Activated CD4-positive, CD25-positive, alpha-beta regulatory T cell treated with anti-CD3 and anti-CD28 coated beads, Interleukin-2, amount 50 U/mL, for 16 hours (primary cell): ENCODE results near the gene KRTAP2-2.
"Not testable (repeated sequence)": the region's sequence is repeated elsewhere in the genome, so short reads cannot be mapped to it uniquely, and the experiment has no call there.

Experiments used
- DNase-seq: peaks from one replicate; pipeline ENCODE4 v3.0.0-alpha.2; 2020; ENCODE audit warnings: low read depth, low spot score

KRTAP2-2 gene

GRCh38 chr17:41065016-41065689 lies 10.1 kb upstream of the KRTAP2-2 start:
- DNase-seq, result not testable (repeated sequence)

DNA sequence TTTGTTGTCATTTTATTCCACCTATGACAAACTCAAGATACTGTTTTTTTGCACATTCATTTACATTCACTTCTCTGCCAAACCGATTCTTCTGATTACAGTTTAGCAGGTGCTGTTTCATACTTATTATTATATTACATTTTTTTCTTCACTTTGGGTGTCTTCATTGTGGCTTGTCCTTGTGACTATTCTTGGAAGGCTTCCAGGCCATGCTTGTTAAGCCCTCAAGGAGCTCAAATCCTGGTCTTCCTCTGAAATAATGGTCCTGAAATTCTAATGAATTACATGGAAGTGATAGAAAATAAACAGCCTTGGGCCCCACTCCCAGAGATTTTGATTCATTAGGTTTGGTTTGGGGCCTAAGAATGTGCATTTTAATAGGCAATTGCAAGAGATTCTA lies 9.3 kb upstream of the KRTAP2-2 start:
- no peak for DNase-seq

GRCh38 chr17:41063449-41063848 lies 8.4 kb upstream of the KRTAP2-2 start:
- DNase-seq, result no peak

GRCh38 chr17:41061964-41062363 lies 6.9 kb upstream of the KRTAP2-2 start:
- no peak for DNase-seq

DNA sequence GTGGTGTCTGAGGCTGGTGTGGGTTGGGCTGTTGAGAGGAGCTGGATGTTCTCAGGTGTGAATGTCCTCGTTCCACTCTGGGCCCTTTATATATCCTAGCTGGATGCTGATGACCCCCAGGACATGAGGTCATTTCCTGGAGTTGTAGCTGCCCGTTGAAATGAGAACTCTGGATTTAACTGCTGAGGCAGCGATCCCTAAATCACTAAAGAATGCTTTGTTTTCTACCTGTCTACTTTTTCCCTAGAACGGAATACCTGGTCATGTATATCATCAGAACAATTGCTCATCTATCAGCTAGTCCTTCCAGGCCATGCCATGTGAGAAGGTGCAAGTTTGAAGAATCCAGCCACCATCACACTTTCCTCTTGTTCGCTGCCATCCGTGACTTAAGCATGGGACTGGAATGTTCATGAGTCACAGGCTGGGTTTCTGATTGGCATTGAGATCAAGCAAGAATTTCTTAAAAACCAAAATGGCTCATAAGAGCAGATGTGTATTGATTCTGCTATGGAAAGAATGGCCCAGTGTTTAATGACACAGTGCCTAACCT lies 5.1 kb upstream of the KRTAP2-2 start, which contains the start of gene KRTAP2-3:
TSS of gene KRTAP2-3 (minus strand) at position 63 of the 553 bp plus-strand sequence. CDS start 64 bp downstream, outside the sequence.
- DNase-seq, result no peak

GRCh38 chr17:41059276-41060051 lies 4.4 kb upstream of the KRTAP2-2 start:
- DNase-seq, result not testable (repeated sequence)

DNA sequence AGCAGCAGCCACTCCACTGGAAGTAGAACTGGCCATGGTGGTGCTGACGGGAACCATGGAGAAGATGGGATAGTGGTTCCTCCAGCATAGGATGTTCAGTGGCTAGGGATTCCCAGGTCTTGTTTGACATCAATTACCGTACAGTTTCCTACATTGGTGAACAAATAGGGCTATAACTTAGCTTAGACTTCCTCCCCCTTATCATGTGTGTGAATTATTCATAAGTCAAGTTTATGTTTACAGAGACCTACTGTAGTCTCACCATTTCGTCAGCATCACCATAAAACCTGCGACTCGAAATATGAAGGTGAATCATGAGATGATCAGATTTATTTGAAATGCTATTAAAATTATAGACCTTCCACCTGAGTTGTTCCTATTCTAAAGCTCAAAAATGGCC lies 3.7 kb upstream of the KRTAP2-2 start:
- no peak for DNase-seq

GRCh38 chr17:41057547-41057946 lies 2.5 kb upstream of the KRTAP2-2 start:
- DNase-seq, result no peak

DNA sequence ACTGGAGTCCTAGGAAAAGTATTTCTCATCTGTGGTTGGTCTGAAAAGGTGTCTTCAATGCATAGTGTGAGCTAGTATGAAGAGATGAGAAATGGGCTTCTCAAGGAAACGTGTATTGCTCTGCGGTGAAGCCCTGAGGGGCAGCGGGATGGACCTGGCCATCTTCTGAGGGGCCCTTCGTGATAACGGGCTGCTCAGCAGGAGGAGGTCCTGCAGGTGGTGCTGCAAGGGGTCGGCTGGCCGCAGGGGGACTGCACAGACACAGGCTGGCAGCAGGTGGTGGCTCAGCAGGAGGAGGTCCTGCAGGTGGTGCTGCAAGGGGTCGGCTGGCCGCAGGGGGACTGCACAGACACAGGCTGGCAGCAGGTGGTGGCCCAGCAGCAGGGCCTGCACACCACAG lies 474 bp downstream of the KRTAP2-2 start:
- not testable (repeated sequence) for DNase-seq

DNA sequence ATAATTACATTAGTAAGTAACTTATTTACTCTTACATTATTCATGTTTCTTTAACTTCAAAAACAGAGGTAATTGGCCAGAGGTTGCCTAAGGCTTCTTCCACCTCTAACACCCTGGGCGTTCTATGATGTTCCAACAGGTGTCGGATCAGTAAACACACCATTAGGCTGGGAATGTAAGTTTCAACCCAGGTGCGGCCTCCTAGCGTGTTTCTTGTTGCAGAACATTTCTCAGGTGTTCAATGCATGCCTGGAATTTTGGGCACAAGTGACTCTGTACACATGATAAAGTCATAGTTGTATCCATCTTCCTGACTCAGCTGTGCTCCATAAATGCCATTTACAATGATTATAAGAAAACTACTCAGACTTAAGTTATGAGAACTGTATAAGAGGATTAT lies 1.0 kb downstream of the KRTAP2-2 start:
- DNase-seq, result no peak

- DNase-seq, result no peak
Observed at GRCh38 chr17:41052566-41052965, 2.5 kb downstream of the KRTAP2-2 start.

- no peak for DNase-seq
Observed at GRCh38 chr17:41049110-41049509, 5.9 kb downstream of the KRTAP2-2 start.

DNA sequence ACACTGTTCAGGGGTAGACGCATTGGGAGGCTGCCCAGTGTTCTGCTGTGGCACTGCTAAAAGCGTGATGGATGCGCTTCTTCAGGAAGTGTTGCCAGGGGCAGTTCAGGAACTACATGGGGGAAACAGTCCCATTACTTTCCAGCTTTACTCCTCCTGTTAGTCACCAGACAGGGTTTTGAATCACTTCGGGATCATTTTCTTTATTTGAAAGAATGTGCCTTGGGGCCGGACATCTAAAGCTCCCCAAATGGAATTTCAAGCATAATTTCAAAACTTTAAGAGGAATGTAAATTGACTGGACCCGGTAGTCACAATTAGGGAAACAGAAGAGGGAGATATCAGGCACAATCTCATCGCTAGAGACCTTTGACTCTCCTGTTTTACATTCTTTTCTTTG lies 6.6 kb downstream of the KRTAP2-2 start:
- DNase-seq, result no peak

- not testable (repeated sequence) for DNase-seq
Observed at GRCh38 chr17:41046735-41047465, 8.1 kb downstream of the KRTAP2-2 start, which contains the start of gene KRTAP2-1. KRTAP2-1 (minus strand) TSS chr17:41047316; CDS start chr17:41047267, 49 bp downstream.

- no peak for DNase-seq
Observed at GRCh38 chr17:41042953-41043352, 12.1 kb downstream of the KRTAP2-2 start.

DNA sequence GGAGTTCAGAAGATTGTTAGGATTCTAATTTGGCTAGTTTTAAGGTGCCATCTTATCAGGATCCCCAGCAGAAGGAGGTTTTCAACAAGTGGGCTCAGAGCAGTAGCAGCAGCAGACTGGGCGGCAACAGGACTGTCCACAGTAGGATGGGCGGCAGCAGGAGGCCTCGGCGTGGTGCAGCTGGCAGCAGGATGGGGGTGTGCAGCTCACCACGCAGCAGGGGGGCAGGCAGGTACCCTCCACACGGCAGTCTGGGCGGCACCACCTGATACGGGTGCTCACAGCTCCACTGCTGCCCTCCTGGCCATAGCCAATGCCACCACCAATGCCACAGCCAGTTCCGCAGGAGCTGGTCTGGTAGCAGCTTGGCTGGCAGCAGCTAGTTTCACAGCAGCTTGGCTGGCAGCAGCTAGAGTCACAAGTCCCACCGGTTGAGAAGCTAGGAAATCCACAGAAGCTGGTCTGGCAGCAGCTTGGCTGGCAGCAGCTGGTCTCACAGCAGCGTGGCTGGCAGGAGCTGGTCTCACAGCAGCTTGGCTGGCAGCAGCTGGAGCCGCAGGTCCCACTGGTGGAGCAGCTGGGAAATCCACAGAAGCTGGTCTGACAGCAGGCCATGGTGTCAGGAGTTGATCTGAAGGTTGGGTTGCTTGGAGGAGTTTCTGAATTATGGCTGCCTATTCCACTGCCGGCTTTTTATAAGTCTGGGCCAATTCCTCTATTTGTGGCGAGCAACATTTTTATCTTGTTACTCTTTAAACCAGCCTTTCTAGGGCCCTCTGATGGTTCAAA lies 14.1 kb downstream of the KRTAP2-2 start, which contains the start of gene KRTAP1-1:
TSS of gene KRTAP1-1 (minus strand) at position 668 of the 789 bp plus-strand sequence. CDS start at position 615, 53 bp downstream.
- DNase-seq, result not testable (repeated sequence)

- no peak for DNase-seq
Observed at GRCh38 chr17:41037853-41038350, 17.1 kb downstream of the KRTAP2-2 start.

DNA sequence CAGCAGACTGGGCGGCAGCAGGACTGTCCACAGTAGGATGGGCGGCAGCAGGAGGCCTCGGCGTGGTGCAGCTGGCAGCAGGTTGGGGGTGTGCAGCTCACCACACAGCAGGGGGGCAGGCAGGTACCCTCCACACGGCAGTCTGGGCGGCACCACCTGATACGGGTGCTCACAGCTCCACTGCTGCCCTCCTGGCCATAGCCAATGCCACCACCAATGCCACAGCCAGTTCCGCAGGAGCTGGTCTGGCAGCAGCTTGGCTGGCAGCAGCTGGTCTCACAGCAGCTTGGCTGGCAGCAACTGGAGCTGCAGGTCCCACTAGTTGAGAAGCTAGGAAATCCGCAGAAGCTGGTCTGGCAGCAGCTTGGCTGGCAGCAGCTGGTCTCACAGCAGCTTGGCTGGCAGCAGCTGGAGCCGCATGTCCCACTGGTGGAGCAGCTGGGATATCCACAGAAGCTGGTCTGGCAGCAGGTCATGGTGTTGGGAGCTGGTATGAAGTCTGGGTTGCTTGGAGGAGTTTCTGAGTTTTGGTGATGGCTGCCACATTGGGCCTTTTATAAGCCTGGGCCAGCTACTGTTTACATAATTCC lies 20.6 kb downstream of the KRTAP2-2 start, which contains the start of gene KRTAP1-3:
TSS of gene KRTAP1-3 (minus strand) at position 529 of the 590 bp plus-strand sequence. CDS start at position 476, 53 bp downstream.
- DNase-seq, result not testable (repeated sequence)

DNA sequence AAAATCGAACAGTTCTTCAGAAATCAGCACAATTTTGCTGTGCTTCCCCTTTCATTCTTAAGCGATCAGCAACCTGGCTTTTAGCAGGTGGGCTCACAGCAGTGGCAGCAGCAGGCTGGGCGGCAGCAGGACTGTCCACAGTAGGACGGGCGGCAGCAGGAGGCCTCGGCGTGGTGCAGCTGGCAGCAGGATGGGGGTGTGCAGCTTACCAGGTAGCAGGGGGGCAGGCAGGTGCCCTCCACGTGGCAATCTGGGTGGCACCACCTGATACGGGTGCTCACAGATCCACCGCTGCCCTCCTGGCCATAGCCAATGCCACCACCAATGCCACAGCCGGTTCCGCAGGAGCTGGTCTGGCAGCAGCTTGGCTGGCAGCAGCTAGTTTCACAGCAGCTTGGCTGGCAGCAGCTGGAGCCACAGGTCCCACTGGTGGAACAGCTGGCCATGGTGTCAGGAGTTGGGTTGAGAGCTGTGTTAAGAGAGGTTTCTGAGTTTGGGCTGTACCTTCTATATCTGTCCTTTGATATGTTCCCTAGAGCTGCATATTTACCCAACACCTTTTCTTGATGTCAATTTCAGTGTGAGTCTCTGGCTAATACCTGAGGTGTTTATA lies 25.3 kb downstream of the KRTAP2-2 start, which contains the start of gene KRTAP1-4:
TSS of gene KRTAP1-4 (minus strand) at position 563 of the 613 bp plus-strand sequence. CDS start at position 446, 117 bp downstream.
- no peak for DNase-seq
